GM12878 (cell line): ENCODE results near the gene SUSD5.

ENCODE experiments used
- NRF1 ChIP-seq: conservative IDR thresholded peaks from 2 replicates; pipeline ENCODE4 v1.6.1; 2011; ENCODE audit warnings: mild to moderate bottlenecking, low read depth, low read length, improper control_type of control experiment
- POLR2A ChIP-seq: IDR thresholded peaks from 2 replicates; pipeline ENCODE4 v1.6.1; 2011; ENCODE audit warnings: low read depth, mild to moderate bottlenecking, low read length
- RCOR1 ChIP-seq: conservative IDR thresholded peaks from 2 replicates; pipeline ENCODE4 v1.6.1; 2012; ENCODE audit warnings: low read depth, low read length, improper control_type of control experiment

DNA sequence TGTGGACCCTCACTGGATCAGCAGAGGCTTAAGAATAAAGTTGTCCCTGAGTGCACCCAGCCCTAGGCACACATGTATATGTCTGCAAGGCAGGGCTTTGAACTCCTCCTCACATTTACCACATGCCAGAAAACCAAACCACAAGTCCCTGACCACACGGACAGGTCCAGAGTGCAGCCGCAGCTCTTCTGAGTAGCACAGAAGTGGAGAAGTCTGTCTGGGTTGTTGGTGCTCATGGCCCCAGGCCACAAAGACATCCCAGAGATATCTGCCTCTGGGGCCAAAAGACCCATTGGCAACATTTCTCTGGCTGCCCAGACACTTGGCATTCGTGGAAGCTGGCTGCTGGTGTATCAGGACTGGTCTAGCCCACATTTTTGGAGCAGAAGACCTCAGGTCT lies 17.4 kb downstream of the SUSD5 start:
- TF ChIP-seq RCOR1, result no peak
- no peak for TF ChIP-seq NRF1
- TF ChIP-seq POLR2A, result no peak
